T1000 (cell line): Measurements from ENCODE around the gene KMT2B.

ENCODE experiments used
- DNase-seq: peaks from one replicate; lab custom pipeline; 2025; ENCODE audit warnings: mixed read lengths; lab: John Stamatoyannopoulos, UW

The KMT2B gene

GRCh38 chr19:35727053-35727955 lies 9.5 kb downstream of the KMT2B start:
- DNase-seq = no peak

DNA sequence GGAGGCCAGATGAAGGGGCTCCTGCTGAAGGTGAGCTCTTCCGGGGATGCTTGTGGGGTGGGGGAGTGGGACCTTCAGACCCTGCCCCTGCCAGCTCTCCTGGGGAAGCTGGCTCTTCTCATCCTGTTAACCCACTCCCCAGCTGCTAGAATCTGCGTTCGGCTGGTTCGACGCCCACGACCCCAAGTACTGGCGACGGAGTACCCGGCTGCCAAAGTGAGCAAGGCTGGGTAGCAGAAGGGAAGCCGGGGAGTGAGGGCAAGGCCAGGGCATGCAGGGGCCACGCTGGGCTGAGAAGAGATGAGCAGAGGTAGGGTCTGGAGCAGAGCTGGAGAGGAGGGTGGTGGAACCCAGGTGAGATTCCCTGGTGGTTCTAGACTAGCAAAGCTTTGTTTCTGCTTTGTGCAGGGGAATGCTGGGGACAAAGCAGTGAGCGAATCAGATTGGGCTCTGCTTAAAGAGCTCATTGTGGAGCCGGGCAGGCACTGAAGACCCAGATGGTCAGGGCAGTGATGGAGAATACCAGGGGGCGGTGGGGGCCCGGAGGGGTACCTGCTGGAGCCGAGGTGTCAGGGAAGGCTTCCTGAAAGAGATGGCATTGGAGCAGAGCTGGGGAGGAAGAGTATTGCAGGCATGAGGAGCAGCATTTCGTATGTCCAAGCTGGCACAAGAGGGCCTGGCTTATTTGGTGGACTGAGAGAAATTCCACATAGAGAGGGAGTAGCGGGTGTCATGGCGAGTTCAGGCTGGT lies 10.3 kb downstream of the KMT2B start:
- DNase-seq = no peak

DNA sequence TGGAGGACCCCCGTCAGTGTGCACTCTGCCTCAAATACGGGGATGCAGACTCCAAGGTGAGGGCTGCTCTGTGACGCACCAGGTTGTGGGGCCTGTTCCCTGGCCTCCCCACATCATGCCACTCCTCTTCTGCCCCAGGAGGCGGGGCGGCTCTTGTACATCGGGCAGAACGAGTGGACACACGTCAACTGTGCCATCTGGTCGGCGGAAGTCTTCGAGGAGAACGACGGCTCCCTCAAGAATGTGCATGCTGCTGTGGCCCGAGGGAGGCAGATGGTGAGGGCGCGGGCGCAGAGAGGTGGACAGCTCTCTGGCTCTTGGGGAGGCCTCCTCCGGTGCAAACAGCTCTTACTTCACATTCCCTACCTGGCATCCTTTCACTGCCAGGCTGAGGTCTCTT lies 11.2 kb downstream of the KMT2B start:
- no peak for DNase-seq

GRCh38 chr19:35729763-35730162 lies 12.0 kb downstream of the KMT2B start:
- no peak for DNase-seq

- DNase-seq = no peak
These were observed 12.5 kb downstream of the KMT2B start for GRCh38 chr19:35730326-35730725.

GRCh38 chr19:35731353-35731752 lies 13.6 kb downstream of the KMT2B start:
- no peak for DNase-seq

GRCh38 chr19:35731779-35732405 lies 14.1 kb downstream of the KMT2B start:
- no peak for DNase-seq

- DNase-seq = no peak
These were observed 14.9 kb downstream of the KMT2B start for GRCh38 chr19:35732540-35733179.

- no peak for DNase-seq
These were observed 15.7 kb downstream of the KMT2B start for GRCh38 chr19:35733180-35734125.

- DNase-seq = no peak
These were observed 16.5 kb downstream of the KMT2B start for GRCh38 chr19:35734273-35734672.

GRCh38 chr19:35734889-35735288 lies 17.1 kb downstream of the KMT2B start:
- DNase-seq = no peak

DNA sequence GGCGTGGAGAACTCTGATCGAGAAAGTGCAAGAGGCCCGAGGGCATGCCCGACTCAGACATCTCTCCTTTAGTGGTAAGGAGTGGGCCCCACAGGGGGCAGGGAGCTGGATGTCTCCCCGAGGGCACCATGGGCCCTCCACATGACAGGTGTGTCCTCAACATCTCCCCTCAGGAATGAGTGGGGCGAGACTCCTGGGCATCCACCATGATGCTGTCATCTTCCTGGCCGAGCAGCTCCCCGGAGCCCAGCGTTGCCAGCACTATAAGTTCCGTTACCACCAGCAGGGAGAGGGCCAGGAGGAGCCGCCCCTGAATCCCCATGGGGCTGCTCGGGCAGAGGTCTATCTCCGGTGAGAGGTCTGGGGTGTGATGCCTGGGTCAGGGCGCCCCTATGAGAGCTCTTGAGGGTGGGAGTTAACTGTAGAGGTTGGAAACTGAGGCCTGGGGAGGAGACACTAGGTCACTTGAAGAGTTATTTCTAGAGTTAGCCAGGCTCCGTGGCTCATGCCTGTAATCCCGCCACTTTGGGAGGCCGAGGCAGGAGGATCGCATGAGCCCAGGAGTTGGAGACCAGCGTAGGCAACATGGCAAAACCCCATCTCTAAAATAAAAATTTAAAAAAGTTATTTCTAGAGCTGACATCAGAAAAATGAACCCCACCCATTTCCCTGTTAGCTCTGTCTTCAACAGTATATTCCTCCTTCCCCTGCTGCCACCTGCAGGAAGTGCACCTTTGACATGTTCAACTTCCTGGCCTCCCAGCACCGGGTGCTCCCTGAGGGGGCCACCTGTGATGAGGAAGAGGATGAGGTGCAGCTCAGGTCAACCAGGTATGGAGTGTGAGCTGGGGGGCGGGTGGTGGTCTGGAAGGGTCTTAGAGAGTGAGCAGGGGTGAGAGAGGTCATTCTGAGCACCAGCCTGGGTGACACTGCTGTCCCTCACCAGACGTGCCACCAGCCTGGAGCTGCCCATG lies 19.4 kb downstream of the KMT2B start:
- DNase-seq = peak; percentile 17

DNA sequence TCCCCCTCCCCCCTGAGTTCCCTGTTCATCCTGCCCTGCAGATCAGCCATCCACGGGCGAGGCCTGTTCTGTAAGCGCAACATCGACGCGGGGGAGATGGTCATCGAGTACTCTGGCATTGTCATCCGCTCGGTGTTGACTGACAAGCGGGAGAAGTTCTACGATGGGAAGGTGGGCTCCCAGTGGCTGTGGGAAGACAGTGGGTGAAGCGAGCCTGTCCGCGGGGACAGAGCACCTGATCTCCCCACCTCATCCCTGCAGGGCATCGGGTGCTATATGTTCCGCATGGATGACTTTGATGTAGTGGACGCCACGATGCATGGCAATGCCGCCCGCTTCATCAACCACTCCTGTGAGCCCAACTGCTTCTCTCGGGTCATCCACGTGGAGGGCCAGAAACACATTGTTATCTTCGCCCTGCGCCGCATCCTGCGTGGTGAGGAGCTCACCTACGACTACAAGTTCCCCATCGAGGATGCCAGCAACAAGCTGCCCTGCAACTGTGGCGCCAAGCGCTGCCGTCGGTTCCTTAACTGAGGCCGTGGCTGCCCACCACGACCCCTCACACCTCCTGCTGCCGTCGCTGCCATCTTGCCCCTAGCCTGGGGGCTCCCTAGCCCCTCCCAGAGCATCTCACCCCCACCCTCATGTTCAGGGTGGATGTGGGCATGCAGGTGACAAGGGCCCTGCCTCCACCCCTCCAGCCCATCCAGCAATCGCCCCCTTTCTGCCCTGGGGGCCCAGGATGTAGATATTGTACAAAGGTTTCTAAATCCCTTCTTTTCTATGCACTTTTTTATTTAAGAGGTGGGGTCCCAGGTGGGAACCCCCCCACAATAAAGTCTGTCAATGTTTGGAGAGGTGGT lies 20.5 kb downstream of the KMT2B start:
- DNase-seq = no peak

DNA sequence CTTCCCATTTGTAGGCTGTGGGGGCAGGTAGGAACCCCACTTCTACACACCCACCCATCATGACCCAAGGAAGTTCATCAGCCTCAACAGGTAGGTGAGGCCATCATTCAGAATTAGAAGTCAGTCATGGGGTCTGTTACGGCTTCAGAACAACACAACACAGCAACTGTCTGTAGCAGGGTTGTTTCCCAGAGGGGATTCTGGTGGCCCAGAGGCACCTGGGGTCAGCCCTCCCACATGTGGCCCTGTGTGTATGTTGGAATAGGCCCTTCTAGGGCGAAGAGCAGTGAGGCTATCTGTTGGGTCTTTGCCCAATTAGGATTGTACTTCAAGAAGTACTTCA lies 21.1 kb downstream of the KMT2B start:
- DNase-seq = no peak

GRCh38 chr19:35739275-35740107 lies 21.7 kb downstream of the KMT2B start:
- no peak for DNase-seq

DNA sequence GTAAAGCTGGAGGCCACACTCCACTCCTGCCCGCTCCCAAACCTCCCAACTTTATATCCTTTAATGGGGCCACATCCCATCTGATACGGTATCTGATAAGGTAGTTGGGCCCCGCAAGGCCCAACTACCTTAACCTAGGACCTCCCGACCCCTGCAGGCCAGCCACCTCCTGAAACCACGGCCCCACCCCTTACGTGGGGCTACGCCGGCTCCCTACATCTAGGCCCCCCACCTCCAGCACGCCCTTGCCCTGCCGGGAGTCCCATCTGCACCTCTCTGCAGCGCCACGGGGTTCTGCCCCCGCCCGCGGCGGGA lies 22.3 kb downstream of the KMT2B start:
- no peak for DNase-seq

- DNase-seq = peak; percentile 96
These were observed 22.8 kb downstream of the KMT2B start for GRCh38 chr19:35740423-35741202.

DNA sequence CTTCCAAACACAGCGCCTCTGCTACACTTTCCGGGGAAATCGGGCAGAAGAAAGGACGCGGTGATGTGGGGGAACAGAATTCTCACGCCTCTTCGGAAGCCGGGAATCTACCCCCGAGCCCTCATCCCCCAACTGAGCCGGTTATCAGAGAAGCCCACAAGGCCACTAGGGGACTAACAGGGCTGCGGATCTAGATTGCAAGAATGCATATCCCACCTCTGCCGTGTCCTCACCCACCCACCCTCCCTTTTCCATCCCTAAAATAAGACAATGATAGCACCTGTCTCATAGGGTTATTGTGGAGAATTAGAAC lies 23.4 kb downstream of the KMT2B start:
- DNase-seq = no peak
